ENCODE results near the gene BMERB1. TPM values are rescaled to one million over a fixed set of nuclear protein-coding genes. Genes with fewer than 3 reads are reported as not detected.
"Not testable (repeated sequence)": the region's sequence is repeated elsewhere in the genome, so short reads cannot be mapped to it uniquely, and the experiment has no call there.

Gene BMERB1
- total RNA-seq, 2 experiments from 2014 or later = 21.6 to 23.2 TPM

GRCh38 chr16:15457400-15457799 is 23.0 kb downstream of the BMERB1 start:
- POLR2A ChIA-PET = interaction anchor here (1.0 kb wide), 1 partner anchor 133 kb away, joined by 3 read pairs; no protein-coding TSS in a partner anchor

DNA sequence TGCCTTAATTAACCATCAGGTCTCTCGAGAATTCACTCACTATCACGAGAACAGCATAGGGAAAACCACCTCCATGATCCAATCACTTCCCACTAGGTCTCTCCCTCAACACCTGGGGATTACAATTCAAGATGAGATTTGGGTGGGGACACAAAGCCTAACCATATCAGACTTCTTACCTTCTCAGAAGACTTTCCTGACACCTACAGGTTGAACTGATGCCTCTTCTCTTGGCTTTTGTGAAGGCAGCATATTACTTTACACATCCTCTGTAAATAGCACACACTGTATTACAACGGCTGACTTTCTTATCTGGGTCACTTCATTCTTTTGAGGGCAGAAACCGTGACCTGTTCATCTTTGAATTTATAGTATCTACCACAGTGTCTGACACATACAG is 23.6 kb downstream of the BMERB1 start:
- ChIA-PET CTCF (no interaction called here), POLR2A (interaction anchor here (1.0 kb wide), 1 partner anchor 132 kb away, joined by 3 read pairs; no protein-coding TSS in a partner anchor)

More at GRCh38 chr16:15457400-15457799, 23.0 kb downstream of the BMERB1 start:
- CTCF ChIA-PET = no interaction called here

- CTCF ChIA-PET = no interaction called here
- POLR2A ChIA-PET = no interaction called here
Observed at GRCh38 chr16:15459791-15460190, 25.4 kb downstream of the BMERB1 start.

- ChIA-PET POLR2A (no interaction called here), CTCF (no interaction called here)
Observed at GRCh38 chr16:15460601-15461000, 26.2 kb downstream of the BMERB1 start.

DNA sequence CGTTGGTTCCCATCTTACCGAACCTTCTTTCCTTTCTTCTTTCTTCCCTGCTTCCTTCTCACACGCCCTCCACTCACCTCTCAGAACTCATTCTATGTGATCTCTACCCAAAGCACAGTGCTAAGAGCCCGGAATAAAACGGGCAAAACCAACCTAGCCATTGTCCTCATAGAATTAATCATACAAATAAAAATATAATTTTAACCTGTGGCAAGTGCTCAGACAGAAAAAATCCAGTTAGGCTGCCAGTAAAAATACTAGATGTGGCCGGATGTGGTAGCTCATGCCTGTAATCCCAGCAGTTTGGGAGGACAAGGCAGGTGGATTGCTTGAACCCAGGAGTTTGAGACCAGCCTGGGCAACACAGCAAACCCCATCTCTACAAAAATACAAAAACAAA is 27.0 kb downstream of the BMERB1 start:
- CTCF ChIA-PET = no interaction called here
- POLR2A ChIA-PET = no interaction called here

GRCh38 chr16:15464401-15465186 is 30.2 kb downstream of the BMERB1 start:
- CTCF ChIA-PET = no interaction called here

GRCh38 chr16:15466131-15466530 is 31.7 kb downstream of the BMERB1 start:
- ChIA-PET POLR2A (no interaction called here), CTCF (no interaction called here)

More at GRCh38 chr16:15464401-15465186, 30.2 kb downstream of the BMERB1 start:
- POLR2A ChIA-PET = no interaction called here

GRCh38 chr16:15466886-15467781 is 32.7 kb downstream of the BMERB1 start:
- CTCF ChIA-PET = no interaction called here
- POLR2A ChIA-PET = no interaction called here

GRCh38 chr16:15476971-15477370 is 42.6 kb downstream of the BMERB1 start:
- POLR2A ChIA-PET, CTCF ChIA-PET: not testable (repeated sequence)

- ChIA-PET POLR2A (no interaction called here), CTCF (no interaction called here)
Observed at GRCh38 chr16:15477802-15478201, 43.4 kb downstream of the BMERB1 start.

GRCh38 chr16:15482068-15482747 is 47.8 kb downstream of the BMERB1 start:
- ChIA-PET CTCF (no interaction called here), POLR2A (no interaction called here)

GRCh38 chr16:15482748-15483298 is 48.4 kb downstream of the BMERB1 start:
- ChIA-PET CTCF (no interaction called here), POLR2A (no interaction called here)

DNA sequence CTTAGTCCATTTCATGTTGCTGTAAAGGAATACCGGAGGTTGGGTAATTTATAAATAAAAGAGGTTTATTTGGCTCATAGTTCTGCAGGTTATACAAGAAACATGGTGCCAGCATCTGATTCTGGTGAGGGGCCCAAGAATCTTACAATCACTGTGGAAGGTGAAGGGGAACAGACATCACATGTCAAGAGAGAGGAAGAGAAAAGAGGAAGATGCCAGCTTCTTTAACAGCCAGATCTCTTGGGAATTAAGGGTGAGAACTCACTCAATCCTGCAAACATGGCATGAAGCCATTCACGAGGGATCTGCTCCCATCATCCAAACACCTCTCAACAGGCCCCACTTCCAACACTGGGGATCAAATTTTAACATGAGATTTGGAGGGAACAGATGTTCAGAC is 49.5 kb downstream of the BMERB1 start:
- ChIA-PET CTCF (no interaction called here), POLR2A (no interaction called here)

GRCh38 chr16:15484662-15485061 is 50.3 kb downstream of the BMERB1 start:
- ChIA-PET POLR2A (no interaction called here), CTCF (no interaction called here)

DNA sequence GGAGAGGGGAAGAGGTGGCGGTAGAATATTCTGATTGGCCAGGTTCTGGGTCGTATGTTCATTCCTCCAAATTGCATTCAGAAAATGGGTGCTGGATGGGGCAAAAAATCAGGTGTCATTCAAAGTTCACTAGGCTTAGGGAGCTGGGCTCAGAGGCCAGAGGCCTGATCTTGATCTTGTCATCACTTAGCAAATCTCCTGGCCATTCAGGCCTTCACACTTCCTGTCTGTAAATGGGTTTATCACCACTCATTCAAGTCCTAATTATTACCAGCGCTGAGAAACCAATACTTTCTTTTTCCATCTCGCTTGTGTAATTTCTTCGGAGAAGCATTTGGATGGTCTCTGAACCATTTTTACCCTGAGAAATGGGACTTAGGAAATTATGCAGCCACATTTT is 50.8 kb downstream of the BMERB1 start:
- ChIA-PET POLR2A (no interaction called here), CTCF (no interaction called here)

DNA sequence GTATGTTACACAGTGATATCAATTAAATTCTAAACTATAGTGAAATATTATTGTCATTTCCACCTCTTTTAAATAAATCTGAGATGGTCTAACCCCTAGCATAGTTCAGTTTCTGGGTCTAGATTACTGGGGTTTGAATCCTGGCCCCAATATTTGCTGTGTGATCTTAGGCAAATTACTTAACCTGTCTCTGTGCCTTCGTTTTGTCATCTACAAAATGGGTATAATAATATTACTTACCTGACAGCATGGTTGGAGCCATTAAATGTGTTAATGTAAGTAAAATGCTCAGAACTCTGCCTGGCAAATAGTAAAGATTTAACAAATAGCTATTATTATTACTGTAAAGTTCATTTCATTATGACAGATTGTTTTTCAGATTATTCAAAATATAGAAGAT is 52.3 kb downstream of the BMERB1 start:
- POLR2A ChIA-PET = no interaction called here
- CTCF ChIA-PET = no interaction called here

- POLR2A ChIA-PET = no interaction called here
- CTCF ChIA-PET = no interaction called here
Observed at GRCh38 chr16:15487336-15488284, 53.2 kb downstream of the BMERB1 start.

- POLR2A ChIA-PET = no interaction called here
- CTCF ChIA-PET = interaction anchor here (1.0 kb wide), 1 partner anchor 268 kb away, joined by 4 read pairs; no protein-coding TSS in a partner anchor
Observed at GRCh38 chr16:15489016-15489415, 54.6 kb downstream of the BMERB1 start.

- ChIA-PET POLR2A (no interaction called here), CTCF (interaction anchor here (0.6 kb wide), 2 partner anchors 28 to 519 kb away, joined by 3 to 4 read pairs; no protein-coding TSS in a partner anchor)
Observed at GRCh38 chr16:15490123-15490711, 55.8 kb downstream of the BMERB1 start.

Measured in activated CD8-positive, alpha-beta memory T cell treated with anti-CD3 and anti-CD28 coated beads for 36 hours (primary cell).